ENCODE data around the gene CBFA2T3.
A peak's percentile ranks its signal among the peaks of the same experiment; 100 is the strongest.

Gene CBFA2T3

GRCh38 chr16:88865742-88866141 lies 111.3 kb downstream of the CBFA2T3 start:
- Mint-ChIP-seq H3K27me3 (peaks cover 17% of the 10 kb centered on the region), H3K4me3 (no peak overlapping the region), H3K9me3 (no peaks in the 10 kb centered on the region), H3K4me1 (peaks cover 5% of the 10 kb centered on the region), H3K27ac (no peak overlapping the region)
- DNase-seq, result no peak
- ATAC-seq, result no peak

DNA sequence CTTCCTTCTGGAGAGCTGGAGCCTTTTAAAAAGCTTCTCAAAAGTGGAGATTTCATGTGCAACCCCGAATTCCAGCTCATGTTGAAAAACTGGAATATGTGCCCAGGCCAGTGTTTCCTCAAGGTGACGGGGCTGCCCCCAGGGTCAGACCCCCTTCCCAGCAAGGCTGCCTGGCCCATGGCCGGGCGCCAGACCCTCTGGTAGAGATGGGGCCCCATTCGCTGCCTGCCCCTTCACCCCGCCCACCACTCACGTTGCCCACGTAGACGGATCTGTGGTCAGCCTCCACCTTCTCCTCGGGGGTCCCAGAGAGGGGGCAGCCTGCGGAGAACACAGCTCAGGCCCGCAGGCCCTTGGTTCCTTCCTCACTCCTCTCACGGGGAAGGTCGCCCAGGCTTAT lies 111.7 kb downstream of the CBFA2T3 start:
- peaks cover under 1% of the 10 kb centered on the region for H3K4me1 Mint-ChIP-seq
- no peak overlapping the region for H3K27ac Mint-ChIP-seq
- ATAC-seq (no peak), DNase-seq (no peak)
- no peaks in the 10 kb centered on the region for H3K9me3 Mint-ChIP-seq
- peaks cover 13% of the 10 kb centered on the region for H3K27me3 Mint-ChIP-seq
- no peak overlapping the region for H3K4me3 Mint-ChIP-seq

DNA sequence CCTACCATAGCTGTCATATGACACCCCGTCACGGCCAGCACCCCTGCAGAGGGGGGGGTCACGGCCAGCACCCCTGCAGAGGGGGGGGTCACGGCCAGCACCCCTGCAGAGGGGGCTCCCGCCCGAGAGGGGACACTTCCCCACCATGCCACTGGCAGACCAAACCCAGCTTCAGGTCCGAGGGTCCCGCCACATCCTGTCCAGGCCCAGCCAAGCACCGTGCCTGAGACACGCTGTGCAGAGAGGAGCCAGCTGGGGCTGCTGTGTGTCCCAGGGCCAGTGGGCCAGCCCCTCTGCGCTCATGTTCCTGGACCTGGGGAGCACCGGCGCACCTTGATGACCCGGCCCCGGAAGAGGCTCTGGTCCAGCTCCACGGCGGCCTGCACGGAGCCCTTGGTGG lies 112.5 kb downstream of the CBFA2T3 start:
- peaks cover 5% of the 10 kb centered on the region for H3K27me3 Mint-ChIP-seq
- DNase-seq (no peak), ATAC-seq (peak; percentile 26)

GRCh38 chr16:88864099-88864498 lies 112.9 kb downstream of the CBFA2T3 start:
- H3K27me3 Mint-ChIP-seq, result peaks cover under 1% of the 10 kb centered on the region
- peak; percentile 38 for ATAC-seq
- H3K27ac Mint-ChIP-seq, result no peak overlapping the region
- no peaks in the 10 kb centered on the region for H3K4me1 Mint-ChIP-seq
- DNase-seq, result no peak
- H3K9me3 Mint-ChIP-seq, result no peaks in the 10 kb centered on the region
- no peak overlapping the region for H3K4me3 Mint-ChIP-seq

More for the DNA sequence above, 112.5 kb downstream of the CBFA2T3 start:
- Mint-ChIP-seq H3K4me3 (no peak overlapping the region), H3K4me1 (no peaks in the 10 kb centered on the region), H3K27ac (no peak overlapping the region), H3K9me3 (no peaks in the 10 kb centered on the region)

DNA sequence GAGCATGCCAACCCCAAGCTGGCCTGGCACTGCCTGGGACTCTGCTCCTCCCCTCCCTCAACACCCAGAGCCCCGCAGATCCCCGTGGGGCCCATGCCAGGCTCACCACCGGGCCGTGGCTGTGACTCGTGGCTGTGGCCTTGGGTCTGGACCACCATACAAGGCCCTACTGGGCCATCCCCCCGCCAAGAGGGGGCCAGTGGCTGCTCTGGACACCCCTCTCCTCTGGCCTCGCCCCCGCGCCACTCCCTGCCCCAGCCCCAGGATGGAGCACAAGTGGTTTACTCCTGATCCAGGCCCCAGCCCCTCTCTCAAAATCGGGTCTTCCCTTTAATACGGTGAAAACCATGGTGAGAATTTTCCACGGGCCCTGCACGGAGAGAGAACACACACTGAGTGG lies 113.6 kb downstream of the CBFA2T3 start:
- no peak for DNase-seq
- no peaks in the 10 kb centered on the region for H3K9me3 Mint-ChIP-seq
- H3K27me3 Mint-ChIP-seq, result no peaks in the 10 kb centered on the region
- no peak overlapping the region for H3K4me3 Mint-ChIP-seq
- no peak overlapping the region for H3K27ac Mint-ChIP-seq
- ATAC-seq, result no peak
- H3K4me1 Mint-ChIP-seq, result peaks cover 4% of the 10 kb centered on the region

GRCh38 chr16:88862968-88863367 lies 114.0 kb downstream of the CBFA2T3 start:
- H3K4me1 Mint-ChIP-seq, result peaks cover 8% of the 10 kb centered on the region

GRCh38 chr16:88861359-88861758 lies 115.6 kb downstream of the CBFA2T3 start:
- H3K4me3 Mint-ChIP-seq, result no peak overlapping the region
- H3K4me1 Mint-ChIP-seq, result peaks cover 14% of the 10 kb centered on the region
- no peak for ATAC-seq
- H3K27me3 Mint-ChIP-seq, result no peaks in the 10 kb centered on the region
- no peaks in the 10 kb centered on the region for H3K9me3 Mint-ChIP-seq
- H3K27ac Mint-ChIP-seq, result no peak overlapping the region
- DNase-seq, result no peak

More at GRCh38 chr16:88862968-88863367, 114.0 kb downstream of the CBFA2T3 start:
- DNase-seq (no peak), ATAC-seq (no peak)
- Mint-ChIP-seq H3K27ac (no peak overlapping the region), H3K27me3 (no peaks in the 10 kb centered on the region), H3K4me3 (no peak overlapping the region), H3K9me3 (no peaks in the 10 kb centered on the region)

DNA sequence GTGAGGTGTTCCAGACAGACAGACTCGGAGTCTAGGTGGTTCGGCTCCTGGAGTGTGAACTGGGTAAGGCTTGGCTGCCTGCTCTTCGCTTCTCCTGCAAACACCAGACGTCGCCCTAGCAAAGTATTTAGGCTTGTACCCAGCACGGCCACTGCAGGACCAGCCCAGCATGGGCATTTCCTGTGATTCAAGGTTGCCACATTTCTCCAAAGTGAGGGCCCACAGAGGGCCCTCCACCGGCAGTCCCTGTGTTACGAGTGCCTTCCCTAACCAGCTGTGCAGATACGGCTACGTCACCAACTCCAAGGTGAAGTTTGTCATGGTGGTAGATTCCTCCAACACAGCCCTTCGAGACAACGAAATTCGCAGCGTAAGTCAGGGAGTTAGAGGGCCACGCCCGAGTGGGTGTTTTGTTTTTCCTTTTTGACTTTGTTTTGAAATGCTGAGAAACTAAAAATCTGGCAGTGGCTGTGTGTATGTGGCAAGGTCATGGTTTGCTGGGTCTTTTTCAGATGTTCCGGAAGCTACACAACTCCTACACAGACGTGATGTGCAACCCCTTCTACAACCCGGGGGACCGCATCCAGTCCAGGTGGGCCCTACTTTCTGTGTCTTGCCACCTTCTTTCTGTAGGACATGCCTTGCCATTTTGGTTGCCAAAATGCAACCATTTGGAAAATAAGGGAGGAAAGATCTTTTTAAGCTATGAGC lies 117.5 kb downstream of the CBFA2T3 start:
- Mint-ChIP-seq H3K27ac (no peak overlapping the region), H3K27me3 (no peaks in the 10 kb centered on the region), H3K4me1 (peaks cover 31% of the 10 kb centered on the region), H3K4me3 (no peak overlapping the region), H3K9me3 (no peaks in the 10 kb centered on the region)
- ATAC-seq (no peak), DNase-seq (no peak)

GRCh38 chr16:88857728-88858339 lies 119.2 kb downstream of the CBFA2T3 start:
- Mint-ChIP-seq H3K4me3 (peak overlapping the region; percentile 91 to 100), H3K27ac (peak overlapping the region; percentile 86 to 98), H3K27me3 (no peaks in the 10 kb centered on the region), H3K4me1 (peaks cover 39% of the 10 kb centered on the region), H3K9me3 (no peaks in the 10 kb centered on the region)
- peak; percentile 66 to 77 for DNase-seq
- peak; percentile 73 for ATAC-seq

DNA sequence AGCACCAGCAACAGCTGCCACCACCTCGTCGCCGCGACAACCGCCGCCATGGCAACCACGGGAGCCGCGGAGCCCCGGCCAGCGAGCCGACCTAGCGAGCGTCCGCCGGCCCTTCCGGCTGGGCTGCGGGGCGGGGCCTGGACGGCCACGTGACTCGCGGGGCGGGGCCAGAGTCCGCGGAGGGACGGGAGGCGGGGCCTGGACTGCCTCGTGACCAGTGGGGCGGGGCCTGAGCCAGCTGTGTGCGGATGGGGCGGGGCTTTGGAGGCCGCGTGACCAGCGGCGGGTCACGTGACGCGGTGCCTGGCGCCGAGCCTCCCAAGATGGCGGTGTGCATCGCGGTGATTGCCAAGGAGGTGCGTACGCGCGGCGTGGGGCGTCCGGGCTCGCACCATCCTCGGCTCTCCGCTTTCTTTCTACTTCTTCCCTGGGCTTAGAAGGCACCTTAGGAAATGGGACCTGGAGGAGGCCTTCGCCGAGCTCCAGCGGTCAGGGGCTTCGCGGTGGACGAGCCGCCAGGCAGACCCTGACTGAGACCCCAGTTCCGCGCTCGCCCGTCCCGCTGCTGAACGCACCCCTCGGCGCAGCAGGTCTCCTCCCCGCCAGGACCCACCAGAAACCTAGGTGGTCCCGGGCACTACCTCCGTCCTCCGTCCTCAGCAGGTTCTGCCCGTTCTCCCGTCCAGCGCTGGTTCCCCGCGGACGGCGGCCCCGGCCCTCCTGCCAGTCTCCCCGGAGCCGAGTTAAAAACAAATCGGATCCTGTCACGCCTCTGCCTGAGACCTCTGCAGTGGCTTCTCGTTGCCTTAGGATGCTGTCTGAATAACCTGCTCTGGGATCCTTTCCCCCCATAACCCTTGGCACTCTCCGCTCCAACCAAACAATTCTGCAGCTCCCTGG lies 119.9 kb downstream of the CBFA2T3 start, which contains the start of the genes GALNS and TRAPPC2L:
TSS of gene GALNS (minus strand) at position 120 of the 900 bp plus-strand sequence. CDS start at position 50, 70 bp downstream.
TSS of gene TRAPPC2L (plus strand) at position 300 of the 900 bp plus-strand sequence. CDS start at position 324, 24 bp downstream.
- H3K27ac Mint-ChIP-seq, result peak within 1 kb of the TSS; percentile 88 to 98
- H3K4me1 Mint-ChIP-seq, result peaks cover 39% of the 10 kb centered on the region
- peak; percentile 82 for ATAC-seq
- peak; percentile 98 to 99 for DNase-seq
- no peaks in the 10 kb centered on the region for H3K27me3 Mint-ChIP-seq
- no peaks in the 10 kb centered on the region for H3K9me3 Mint-ChIP-seq
- peak within 1 kb of the TSS; percentile 91 to 100 for H3K4me3 Mint-ChIP-seq

DNA sequence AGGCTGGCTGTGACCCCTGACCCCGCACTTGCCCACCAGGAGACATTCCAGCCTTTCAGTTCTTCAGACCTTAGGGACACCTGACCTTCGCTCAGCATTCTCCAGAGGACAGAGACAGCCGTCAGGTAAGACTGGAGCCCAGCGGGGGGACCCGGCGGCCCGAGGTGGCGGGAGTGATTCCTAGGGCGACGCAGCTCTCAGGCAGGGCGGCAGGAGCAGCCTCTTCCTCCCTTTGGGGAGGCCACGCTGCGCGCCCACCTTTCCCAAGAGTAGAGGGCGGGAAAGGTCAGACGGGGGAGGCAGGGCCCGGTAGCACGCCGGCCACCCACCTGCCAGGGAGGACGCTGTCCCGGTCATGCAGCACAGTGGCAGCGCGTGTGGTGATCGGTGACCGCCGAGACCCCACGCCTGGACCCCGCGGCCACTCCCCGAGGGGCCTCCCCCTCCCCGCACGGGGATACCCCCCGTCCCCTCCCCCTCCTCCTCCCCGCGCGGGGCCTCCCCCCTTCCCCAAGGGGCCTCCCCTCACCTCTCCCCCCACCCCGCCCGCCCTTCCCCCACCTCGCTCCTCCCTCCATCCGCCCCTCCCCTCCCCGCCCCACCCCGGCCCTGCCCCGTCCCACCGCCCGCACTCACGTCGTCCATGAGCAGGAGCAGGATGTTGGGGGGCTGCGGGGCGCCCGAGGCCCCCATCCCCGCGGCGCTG lies 120.7 kb downstream of the CBFA2T3 start:
- Mint-ChIP-seq H3K27ac (peak overlapping the region in 1 of 2 donors; percentile 6), H3K27me3 (no peaks in the 10 kb centered on the region)

DNA sequence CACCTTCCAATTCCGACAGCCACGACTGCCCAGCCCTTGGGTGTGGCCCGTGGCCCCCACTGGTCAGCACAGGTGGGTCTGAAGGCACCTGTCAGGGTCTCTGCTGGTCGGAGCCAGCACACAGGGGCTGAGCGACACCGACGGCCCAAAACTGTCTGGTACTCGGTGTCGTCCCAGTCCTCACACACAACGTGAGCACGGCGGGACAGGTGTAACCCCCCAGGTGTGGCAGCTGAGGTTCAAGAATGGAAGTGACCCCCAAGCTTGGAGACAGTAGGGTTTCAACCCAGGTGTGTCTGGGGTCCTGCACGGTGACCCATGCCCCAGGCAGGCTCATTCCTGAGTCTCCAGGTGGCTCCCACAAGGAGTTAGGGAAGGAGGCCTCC lies 121.3 kb downstream of the CBFA2T3 start:
- H3K27ac Mint-ChIP-seq, result peak overlapping the region in 1 of 2 donors; percentile 6
- DNase-seq, result no peak
- no peak for ATAC-seq
- no peaks in the 10 kb centered on the region for H3K27me3 Mint-ChIP-seq
- peak overlapping the region; percentile 76 to 83 for H3K4me3 Mint-ChIP-seq
- H3K4me1 Mint-ChIP-seq, result peaks cover 39% of the 10 kb centered on the region
- no peaks in the 10 kb centered on the region for H3K9me3 Mint-ChIP-seq

More for the DNA sequence above, 120.7 kb downstream of the CBFA2T3 start:
- H3K4me3 Mint-ChIP-seq, result peak overlapping the region; percentile 91 to 100
- no peaks in the 10 kb centered on the region for H3K9me3 Mint-ChIP-seq
- peaks cover 39% of the 10 kb centered on the region for H3K4me1 Mint-ChIP-seq
- DNase-seq (peak in 1 of 2 donors; percentile 20), ATAC-seq (peak; percentile 64)

- ATAC-seq (no peak), DNase-seq (no peak)
- Mint-ChIP-seq H3K4me1 (peaks cover 39% of the 10 kb centered on the region), H3K27me3 (no peaks in the 10 kb centered on the region), H3K4me3 (peak overlapping the region; percentile 63 to 67), H3K9me3 (no peaks in the 10 kb centered on the region), H3K27ac (no peak overlapping the region)
These were observed 121.8 kb downstream of the CBFA2T3 start for GRCh38 chr16:88855176-88855575.

- no peak overlapping the region for H3K27ac Mint-ChIP-seq
- peak overlapping the region in 1 of 2 donors; percentile 33 for H3K4me3 Mint-ChIP-seq
- no peaks in the 10 kb centered on the region for H3K9me3 Mint-ChIP-seq
- DNase-seq, result peak; percentile 15 to 38
- no peaks in the 10 kb centered on the region for H3K27me3 Mint-ChIP-seq
- H3K4me1 Mint-ChIP-seq, result peaks cover 39% of the 10 kb centered on the region
- ATAC-seq, result peak; percentile 48
These were observed 122.5 kb downstream of the CBFA2T3 start for GRCh38 chr16:88854306-88855111.
